Activated T-cell treated with anti-CD3 and anti-CD28 coated beads, Interleukin-2, amount 50 U/mL, for 1 hour (primary cell): Measurements from ENCODE around the gene STRBP.
"Not testable (repeated sequence)": the region's sequence is repeated elsewhere in the genome, so short reads cannot be mapped to it uniquely, and the experiment has no call there.

Experiments
- DNase-seq: peaks from one replicate; pipeline ENCODE4 v3.0.0-alpha.2; 2020

STRBP gene

GRCh38 chr9:123186029-123186428, 82.4 kb downstream of the STRBP start:
- not testable (repeated sequence) for DNase-seq

- no peak for DNase-seq
Measured at GRCh38 chr9:123176949-123177348, 91.4 kb downstream of the STRBP start.

GRCh38 chr9:123175854-123176629, 92.3 kb downstream of the STRBP start:
- no peak for DNase-seq

GRCh38 chr9:123174887-123175518, 93.4 kb downstream of the STRBP start:
- DNase-seq, result no peak

GRCh38 chr9:123174079-123174478, 94.3 kb downstream of the STRBP start:
- DNase-seq, result no peak

GRCh38 chr9:123169926-123170325, 98.5 kb downstream of the STRBP start:
- no peak for DNase-seq

- DNase-seq, result no peak
Measured at GRCh38 chr9:123168586-123168985, 99.8 kb downstream of the STRBP start.

- DNase-seq, result no peak
Measured at GRCh38 chr9:123167474-123167873, 100.9 kb downstream of the STRBP start.

GRCh38 chr9:123165813-123166212, 102.6 kb downstream of the STRBP start:
- DNase-seq, result no peak

- no peak for DNase-seq
Measured at GRCh38 chr9:123164285-123164684, 104.1 kb downstream of the STRBP start.

GRCh38 chr9:123162791-123163345, 105.5 kb downstream of the STRBP start:
- DNase-seq, result no peak

- no peak for DNase-seq
Measured at GRCh38 chr9:123162360-123162759, 106.0 kb downstream of the STRBP start.

- no peak for DNase-seq
Measured at GRCh38 chr9:123157221-123157620, 111.2 kb downstream of the STRBP start.

GRCh38 chr9:123150708-123151503, 117.5 kb downstream of the STRBP start:
- DNase-seq, result no peak

GRCh38 chr9:123149067-123149466, 119.3 kb downstream of the STRBP start:
- no peak for DNase-seq

GRCh38 chr9:123138163-123138562, 130.2 kb downstream of the STRBP start:
- no peak for DNase-seq

GRCh38 chr9:123135430-123135829, 133.0 kb downstream of the STRBP start:
- no peak for DNase-seq

GRCh38 chr9:123132696-123133095, 135.7 kb downstream of the STRBP start:
- DNase-seq, result no peak

GRCh38 chr9:123131993-123132392, 136.4 kb downstream of the STRBP start:
- no peak for DNase-seq

GRCh38 chr9:123131258-123131657, 137.1 kb downstream of the STRBP start:
- no peak for DNase-seq

GRCh38 chr9:123129423-123129822, 139.0 kb downstream of the STRBP start:
- no peak for DNase-seq

- DNase-seq, result no peak
Measured at GRCh38 chr9:123128591-123128990, 139.8 kb downstream of the STRBP start.

- DNase-seq, result no peak
Measured at GRCh38 chr9:123127512-123128075, 140.8 kb downstream of the STRBP start.
